PC-9 (cell line): ENCODE data around the gene NFIA. TPM values are rescaled to one million over a fixed set of nuclear protein-coding genes. Genes with fewer than 3 reads are reported as not detected.
A peak's percentile ranks its signal among the peaks of the same experiment; 100 is the strongest.

ENCODE experiments used
- BruUV-seq: library from RNA; stranded (reverse); fragments of 400-500 nt; replicated peaks from 2 replicates; lab custom pipeline; 2021; lab: Mats Ljungman, UMichigan
- CTCF ChIA-PET: fragments of 300-600 bp; sonication (Branson Sonifier 250); formaldehyde crosslinking; loops from one replicate; lab custom pipeline; 2022; ENCODE audit warnings: antibody characterized with exemption; lab: Charles Lee
- POLR2A ChIA-PET: fragments of 300-600 bp; sonication (Branson Sonifier 250); formaldehyde crosslinking; loops from one replicate; lab custom pipeline; 2022; ENCODE audit warnings: antibody characterized with exemption; ENCODE audit not compliant: unreplicated experiment; lab: Charles Lee
- DNase-seq, 2 experiments: peaks; one replicate each; pipeline versions ENCODE4 v3.0.0 to v3.0.0-alpha.2; 2015 to 2022; ENCODE audit warnings: mixed read lengths in 1 of 2
- H2AFZ ChIP-seq: fragments of 200-600 bp; sonication (generic); 2 replicates; pipeline ENCODE4 v1.8.1; 2017; ENCODE audit warnings: antibody characterized with exemption
- H3F3A ChIP-seq: fragments of 200-600 bp; sonication (generic); 2 replicates; pipeline ENCODE4 v1.8.1; 2017; ENCODE audit warnings: antibody characterized with exemption, mild to moderate bottlenecking, low read depth; ENCODE audit not compliant: insufficient read depth
- H3K27ac ChIP-seq: fragments of 200-600 bp; sonication (generic); 2 replicates; pipeline ENCODE4 v1.6.1; 2016; ENCODE audit warnings: mixed run types
- H3K27me3 ChIP-seq: fragments of 200-600 bp; sonication (generic); 2 replicates; pipeline ENCODE4 v1.6.1; 2016; ENCODE audit warnings: low read depth, mixed run types; ENCODE audit not compliant: insufficient read depth
- H3K36me3 ChIP-seq: fragments of 200-600 bp; sonication (generic); 2 replicates; pipeline ENCODE4 v1.6.1; 2016; ENCODE audit warnings: low read depth, mixed run types
- H3K4me1 ChIP-seq: fragments of 200-600 bp; sonication (generic); replicated peaks from 2 replicates; pipeline ENCODE4 v1.6.1; 2016; ENCODE audit warnings: mixed run types; ENCODE audit not compliant: insufficient read depth
- H3K4me2 ChIP-seq: fragments of 200-600 bp; sonication (generic); 2 replicates; pipeline ENCODE4 v1.6.1; 2017; ENCODE audit warnings: mixed run types
- H3K4me3 ChIP-seq: fragments of 200-600 bp; sonication (generic); 2 replicates; pipeline ENCODE4 v1.6.1; 2016; ENCODE audit warnings: mixed run types
- H3K79me2 ChIP-seq: fragments of 200-600 bp; sonication (generic); 2 replicates; pipeline ENCODE4 v1.6.1; 2017; ENCODE audit warnings: low read depth, mixed run types
- H3K9me2 ChIP-seq: fragments of 200-600 bp; sonication (generic); 2 replicates; pipeline ENCODE4 v1.8.1; 2017; ENCODE audit warnings: mild to moderate bottlenecking; ENCODE audit not compliant: insufficient read depth
- H3K9me3 ChIP-seq: fragments of 200-600 bp; sonication (generic); 2 replicates; pipeline ENCODE4 v1.8.1; 2016; ENCODE audit warnings: low read depth; ENCODE audit not compliant: insufficient read depth
- H4K20me1 ChIP-seq: fragments of 200-600 bp; sonication (generic); 2 replicates; pipeline ENCODE4 v1.8.1; 2017; ENCODE audit not compliant: insufficient read depth
- CTCF ChIP-seq: fragments of 200-600 bp; sonication (generic); conservative IDR thresholded peaks from 2 replicates; pipeline ENCODE4 v1.6.1; 2017; ENCODE audit warnings: mixed run types, antibody characterized with exemption, mild to moderate bottlenecking, moderate library complexity
- EZH2 ChIP-seq: fragments of 200-600 bp; sonication (generic); IDR thresholded peaks from 2 replicates; pipeline ENCODE4 v1.8.0; 2017; ENCODE audit warnings: antibody characterized with exemption, low read depth
- intact Hi-C: fragments of 100-400 bp; cut with micrococcal nuclease; formaldehyde crosslinking; loops from one replicate; pipeline ENCODE4 v1.10.0; 2022; ENCODE audit not compliant: unreplicated experiment
- total RNA-seq: library from RNA; stranded (reverse); gene quantifications from 2 replicates; pipeline ENCODE4 v1.2.3, GENCODE V29; 2021

NFIA gene
- total RNA-seq, 1 experiment from 2014 or later, result 26.7 TPM

GRCh38 chr1:61158591-61158990, 76.2 kb downstream of the NFIA start:
- Histone ChIP-seq H3K27me3 (no peaks in the 10 kb centered on the region), H4K20me1 (no peaks in the 10 kb centered on the region), H3F3A (peaks cover 3% of the 10 kb centered on the region; the same call in 1 of the 2 replicates), H3K4me3 (no peak overlapping the region), H3K36me3 (no peaks in the 10 kb centered on the region), H3K9me2 (no peaks in the 10 kb centered on the region), H3K4me2 (no peak overlapping the region), H3K9me3 (no peaks in the 10 kb centered on the region), H2AFZ (no peak overlapping the region), H3K27ac (no peak overlapping the region), H3K79me2 (peaks cover 14% of the 10 kb centered on the region; the same call in 1 of the 2 replicates), H3K4me1 (peaks cover 11% of the 10 kb centered on the region)
- ChIA-PET POLR2A (no interaction called here), CTCF (no interaction called here)
- intact Hi-C loops, result no loop called here
- no TSS peak for BruUV-seq
- no peak for TF ChIP-seq CTCF
- no peak for TF ChIP-seq EZH2
- DNase-seq, result no peak

DNA sequence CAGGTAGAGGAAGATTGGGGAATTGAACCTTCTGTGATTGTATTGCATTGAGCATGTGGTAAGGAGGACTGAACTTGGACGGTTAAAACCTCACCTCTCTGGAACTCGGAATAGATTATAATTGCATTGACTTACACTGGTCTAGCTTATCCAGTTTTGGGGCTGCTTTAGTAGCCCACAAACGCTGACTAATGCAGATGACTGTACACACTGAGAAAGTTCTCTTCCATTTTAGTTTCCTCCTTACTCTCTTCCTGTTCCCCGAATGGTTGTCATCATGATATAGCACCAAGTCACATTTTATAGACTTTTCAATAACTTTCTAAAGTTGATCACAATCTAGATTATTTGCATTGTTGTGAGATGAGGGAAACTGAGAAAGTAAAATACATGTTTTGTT, 78.2 kb downstream of the NFIA start:
- H3K4me1 ChIP-seq, result peaks cover 11% of the 10 kb centered on the region
- no peaks in the 10 kb centered on the region for H3K9me3 ChIP-seq
- ChIA-PET CTCF (no interaction called here), POLR2A (interaction anchor here (0.7 kb wide), 1 partner anchor 141 kb away, joined by 4 read pairs; no protein-coding TSS in a partner anchor)
- 0 out of 2 replicates have a peak overlapping the region, but pooled peaks have one; percentile 22 for H3K4me2 ChIP-seq
- peak in 1 of 2 experiments; percentile 83 for DNase-seq
- H3F3A ChIP-seq, result peaks cover 3% of the 10 kb centered on the region; the same call in 1 of the 2 replicates
- H3K27ac ChIP-seq, result peak overlapping the region; percentile 68
- no peaks in the 10 kb centered on the region for H3K27me3 ChIP-seq
- H3K36me3 ChIP-seq, result no peaks in the 10 kb centered on the region
- TF ChIP-seq CTCF (no peak), EZH2 (no peak)
- H3K9me2 ChIP-seq, result no peaks in the 10 kb centered on the region
- intact Hi-C loops, result no loop called here
- H2AFZ ChIP-seq, result no peak overlapping the region
- no peak overlapping the region for H3K4me3 ChIP-seq
- H3K79me2 ChIP-seq, result 0 out of 2 replicates have a peak, but pooled peaks cover 8% of the 10 kb centered on the region
- no peaks in the 10 kb centered on the region for H4K20me1 ChIP-seq
- BruUV-seq, result no TSS peak

- no TSS peak for BruUV-seq
- intact Hi-C loops, result no loop called here
- no peak overlapping the region for H3K4me2 ChIP-seq
These were observed 80.3 kb downstream of the NFIA start for GRCh38 chr1:61162520-61163258.

More at GRCh38 chr1:61162520-61163258, 80.3 kb downstream of the NFIA start:
- no peaks in the 10 kb centered on the region for H3K36me3 ChIP-seq
- ChIA-PET CTCF (no interaction called here), POLR2A (interaction anchor here (0.6 kb wide), 1 partner anchor 109 kb away, joined by 4 read pairs; no protein-coding TSS in a partner anchor)
- TF ChIP-seq CTCF (no peak), EZH2 (no peak)
- no peak overlapping the region for H3K27ac ChIP-seq
- H3F3A ChIP-seq, result peaks cover 3% of the 10 kb centered on the region; the same call in 1 of the 2 replicates
- H2AFZ ChIP-seq, result no peak overlapping the region
- H3K4me1 ChIP-seq, result peaks cover 11% of the 10 kb centered on the region
- peak in 1 of 2 experiments; percentile 50 for DNase-seq
- no peaks in the 10 kb centered on the region for H3K27me3 ChIP-seq
- H4K20me1 ChIP-seq, result no peaks in the 10 kb centered on the region
- H3K79me2 ChIP-seq, result 0 out of 2 replicates have a peak, but pooled peaks cover 3% of the 10 kb centered on the region
- no peaks in the 10 kb centered on the region for H3K9me2 ChIP-seq
- no peak overlapping the region for H3K4me3 ChIP-seq
- no peaks in the 10 kb centered on the region for H3K9me3 ChIP-seq
